ENCODE results near the gene CFAP53.
A peak's percentile ranks its signal among the peaks of the same experiment; 100 is the strongest.

GRCh38 chr18:50194631-50195532 lies 71.4 kb downstream of the CFAP53 start, which contains the start of gene MYO5B:
- TF ChIP-seq PCBP1 (IDR thresholded peaks at IDR 0.05; ENCODE audit: borderline replicate concordance, low read depth, low read length) (no peak), EZH2 (conservative IDR thresholded peaks at IDR 0.05; ENCODE audit: low read depth, low read length) (no peak), IRF9 (CRISPR knock-in tag; IDR thresholded peaks at IDR 0.05; ENCODE audit: borderline replicate concordance) (no peak), ZNF639 (CRISPR knock-in tag; conservative IDR thresholded peaks at IDR 0.05) (no peak; the same call in 1 of the 2 replicates), ZNF329 (CRISPR knock-in tag; IDR thresholded peaks at IDR 0.05; ENCODE audit: low read depth) (no peak), AKNA (CRISPR knock-in tag; IDR thresholded peaks at IDR 0.05; ENCODE audit: borderline replicate concordance) (no peak), CTCF (CRISPR knock-in tag; IDR thresholded peaks at IDR 0.05) (peak; percentile 50; the same call in 1 of the 2 replicates), ESRRA (CRISPR knock-in tag; IDR thresholded peaks at IDR 0.05; ENCODE audit: low read depth) (0 out of 2 replicates have a peak, but pooled peaks have one; percentile 26), HNRNPK (IDR thresholded peaks at IDR 0.05; ENCODE audit: low read depth, low read length, poor library complexity, severe bottlenecking) (no peak), RBM39 (IDR thresholded peaks at IDR 0.05; ENCODE audit: low read depth, low read length, poor library complexity, severe bottlenecking) (no peak), ZNF670 (CRISPR knock-in tag; IDR thresholded peaks at IDR 0.05; ENCODE audit: borderline replicate concordance) (no peak), U2AF1 (optimal IDR thresholded peaks at IDR 0.05; ENCODE audit: low read depth, low read length) (no peak)
